NCI-H1694 treated with DMSO at 0.1 percent for 48 hours (cell line): ENCODE measurements around the gene SIX2.

Source experiments
- DNase-seq: peaks from one replicate; lab custom pipeline; 2025; lab: John Stamatoyannopoulos, UW

SIX2 gene

DNA sequence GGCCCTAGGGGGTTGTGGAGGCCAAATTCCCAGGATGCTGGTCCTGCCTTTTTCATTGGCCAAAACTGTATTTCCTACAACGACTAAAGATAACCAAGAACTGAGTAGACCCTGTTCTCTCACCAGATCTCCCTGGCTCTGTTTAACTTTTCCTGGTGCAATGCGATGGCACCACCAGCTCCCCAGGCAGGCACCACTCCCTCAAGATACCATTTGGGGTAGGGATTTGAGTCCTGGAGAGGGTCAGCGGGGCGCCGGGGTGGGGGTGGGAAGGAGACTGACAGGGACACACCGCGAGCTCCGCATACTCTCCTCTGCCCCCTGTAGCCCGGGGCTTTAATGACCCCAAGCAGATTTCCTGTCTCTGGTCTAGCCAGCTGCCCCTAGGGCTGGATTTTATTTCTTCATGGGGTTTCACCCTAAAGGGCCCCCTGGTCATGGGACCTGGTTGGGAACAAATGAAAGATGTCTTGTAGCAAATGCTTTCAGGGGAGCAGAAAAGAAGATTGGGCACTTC, 7.3 kb downstream of the SIX2 start:
- no peak for DNase-seq

DNA sequence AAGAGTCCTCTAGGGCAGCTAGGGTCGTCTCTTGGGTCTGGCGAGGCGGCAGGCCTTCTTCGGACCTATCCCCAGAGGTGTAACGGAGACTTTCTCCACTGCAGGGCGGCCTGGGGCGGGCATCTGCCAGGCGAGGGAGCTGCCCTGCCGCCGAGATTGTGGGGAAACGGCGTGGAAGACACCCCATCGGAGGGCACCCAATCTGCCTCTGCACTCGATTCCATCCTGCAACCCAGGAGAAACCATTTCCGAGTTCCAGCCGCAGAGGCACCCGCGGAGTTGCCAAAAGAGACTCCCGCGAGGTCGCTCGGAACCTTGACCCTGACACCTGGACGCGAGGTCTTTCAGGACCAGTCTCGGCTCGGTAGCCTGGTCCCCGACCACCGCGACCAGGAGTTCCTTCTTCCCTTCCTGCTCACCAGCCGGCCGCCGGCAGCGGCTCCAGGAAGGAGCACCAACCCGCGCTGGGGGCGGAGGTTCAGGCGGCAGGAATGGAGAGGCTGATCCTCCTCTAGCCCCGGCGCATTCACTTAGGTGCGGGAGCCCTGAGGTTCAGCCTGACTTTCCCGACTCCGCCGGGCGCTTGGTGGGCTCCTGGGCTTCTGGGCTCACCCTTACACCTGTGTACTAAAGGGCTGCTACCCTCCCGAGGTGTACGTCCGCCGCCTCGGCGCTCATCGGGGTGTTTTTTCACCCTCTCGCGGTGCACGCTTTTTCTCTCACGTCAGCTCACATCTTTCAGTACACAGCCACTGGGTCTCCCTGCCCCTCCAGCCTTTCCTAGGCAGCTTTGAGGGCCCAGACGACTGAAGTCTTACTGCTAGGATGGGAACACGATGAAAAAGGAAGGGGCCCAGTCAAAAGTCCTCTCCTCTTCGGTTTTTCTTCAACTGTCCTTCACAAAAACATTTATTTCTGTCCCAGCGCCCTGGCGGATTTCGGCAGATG, 8.1 kb downstream of the SIX2 start:
- no peak for DNase-seq

DNA sequence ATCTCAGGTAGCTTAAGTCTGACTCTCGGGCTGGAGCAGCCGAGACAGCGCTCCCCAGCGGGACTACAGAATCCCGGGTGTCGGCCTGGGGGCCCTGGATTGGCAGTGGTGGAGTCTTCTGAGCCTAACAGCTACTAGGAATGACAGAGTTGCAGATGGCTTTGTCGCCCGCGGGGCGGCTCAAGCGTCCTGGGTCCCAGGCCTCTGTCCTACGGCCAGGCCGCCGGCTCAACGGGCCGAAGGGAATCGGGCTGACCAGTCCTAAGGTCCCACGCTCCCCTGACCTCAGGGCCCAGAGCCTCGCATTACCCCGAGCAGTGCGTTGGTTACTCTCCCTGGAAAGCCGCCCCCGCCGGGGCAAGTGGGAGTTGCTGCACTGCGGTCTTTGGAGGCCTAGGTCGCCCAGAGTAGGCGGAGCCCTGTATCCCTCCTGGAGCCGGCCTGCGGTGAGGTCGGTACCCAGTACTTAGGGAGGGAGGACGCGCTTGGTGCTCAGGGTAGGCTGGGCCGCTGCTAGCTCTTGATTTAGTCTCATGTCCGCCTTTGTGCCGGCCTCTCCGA, 8.8 kb downstream of the SIX2 start:
- DNase-seq = no peak

DNA sequence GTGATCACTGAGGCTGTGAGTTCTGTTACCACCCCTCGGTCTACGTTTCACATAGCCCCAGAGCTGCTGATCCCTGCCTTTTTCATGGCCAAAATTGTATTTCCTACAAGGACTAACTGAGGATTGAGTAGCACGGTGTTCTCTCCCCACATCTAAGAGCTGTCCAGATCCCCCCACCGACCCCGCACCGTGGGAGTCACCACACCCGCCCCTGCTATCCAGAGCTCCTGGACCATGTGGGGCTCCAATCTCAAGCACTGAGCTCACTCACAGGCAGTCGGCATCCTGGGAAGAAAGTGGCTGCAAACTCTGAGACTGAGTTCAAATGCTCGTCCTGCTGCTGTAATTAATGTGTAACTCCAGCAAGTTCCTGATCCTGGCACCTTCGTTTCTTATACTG, 9.7 kb downstream of the SIX2 start:
- no peak for DNase-seq

DNA sequence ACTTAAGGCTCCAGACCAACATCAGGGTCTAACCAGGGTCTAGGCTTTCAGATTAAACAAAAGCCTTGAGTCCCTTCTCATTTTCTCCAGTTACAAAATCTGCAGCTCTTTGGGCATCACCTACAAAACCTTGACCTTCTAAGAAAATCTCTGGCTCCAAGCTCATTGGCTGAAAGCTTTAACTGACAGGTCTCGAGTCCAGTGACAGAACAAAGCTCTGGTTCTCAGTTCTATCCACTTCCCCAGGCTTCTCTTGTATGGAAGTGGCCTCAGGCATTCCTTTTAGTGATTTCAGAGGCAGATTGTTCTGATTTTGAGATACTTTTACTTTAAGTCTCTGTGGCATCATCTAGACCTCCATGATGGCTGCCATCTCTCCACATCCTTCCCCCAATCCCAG, 11.3 kb downstream of the SIX2 start:
- no peak for DNase-seq

DNA sequence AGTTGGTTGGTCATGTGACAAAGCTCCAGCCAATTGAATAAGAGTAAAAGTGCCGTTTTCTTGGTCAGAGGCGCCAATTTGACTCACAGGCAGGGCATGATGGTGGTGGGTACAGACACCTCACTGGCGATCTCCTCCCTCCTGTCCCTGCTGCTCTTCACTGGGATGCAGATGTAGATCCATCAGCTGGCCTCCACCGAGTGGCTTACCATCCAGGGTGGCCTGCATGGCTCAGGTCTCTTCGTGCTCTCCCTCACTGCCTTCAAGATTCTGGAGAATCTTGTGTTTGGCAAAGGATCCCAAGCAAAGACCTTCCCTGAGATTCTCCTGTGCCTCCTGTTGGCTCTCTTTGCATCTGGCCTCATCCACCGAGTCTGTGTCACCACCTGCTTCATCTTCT, 12.9 kb downstream of the SIX2 start:
- DNase-seq = no peak

DNA sequence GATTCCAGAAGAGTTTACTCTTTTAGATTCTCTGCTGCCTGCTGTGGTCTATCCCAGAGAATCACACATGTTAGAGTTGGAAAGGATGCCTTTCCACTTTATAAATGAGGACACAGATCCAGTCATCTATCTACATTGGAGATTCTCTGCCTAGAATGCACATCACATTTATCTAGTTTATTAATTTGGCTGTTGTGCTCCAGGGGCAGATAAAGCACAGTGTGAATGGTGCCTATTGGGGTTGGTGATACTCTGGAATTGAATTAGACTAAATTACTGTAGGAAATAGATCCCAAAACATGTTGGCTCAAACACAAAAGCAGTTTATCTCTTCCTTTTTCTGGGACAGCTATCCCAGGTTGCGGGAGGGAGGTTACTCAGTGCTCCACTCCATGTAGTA, 14.9 kb downstream of the SIX2 start:
- no peak for DNase-seq

DNA sequence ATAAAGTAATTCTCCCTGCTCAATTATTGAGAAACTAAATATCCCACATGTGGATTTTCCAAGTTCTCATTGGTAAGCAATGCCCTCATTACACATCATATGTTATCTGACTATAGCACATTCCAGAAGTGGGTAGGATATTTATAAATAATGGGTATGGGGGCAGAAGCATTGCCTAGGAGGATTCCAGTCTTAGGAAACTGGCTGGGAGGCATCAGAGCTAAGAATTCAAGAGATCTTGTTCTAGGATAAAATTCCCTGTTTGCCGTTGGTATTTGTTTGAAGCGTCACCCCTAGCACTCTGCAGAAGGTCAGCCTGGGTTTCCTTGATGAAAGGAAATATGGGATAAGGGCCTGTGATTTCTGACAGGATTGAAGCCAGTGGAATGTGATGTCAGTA, 20.1 kb downstream of the SIX2 start:
- DNase-seq = no peak

DNA sequence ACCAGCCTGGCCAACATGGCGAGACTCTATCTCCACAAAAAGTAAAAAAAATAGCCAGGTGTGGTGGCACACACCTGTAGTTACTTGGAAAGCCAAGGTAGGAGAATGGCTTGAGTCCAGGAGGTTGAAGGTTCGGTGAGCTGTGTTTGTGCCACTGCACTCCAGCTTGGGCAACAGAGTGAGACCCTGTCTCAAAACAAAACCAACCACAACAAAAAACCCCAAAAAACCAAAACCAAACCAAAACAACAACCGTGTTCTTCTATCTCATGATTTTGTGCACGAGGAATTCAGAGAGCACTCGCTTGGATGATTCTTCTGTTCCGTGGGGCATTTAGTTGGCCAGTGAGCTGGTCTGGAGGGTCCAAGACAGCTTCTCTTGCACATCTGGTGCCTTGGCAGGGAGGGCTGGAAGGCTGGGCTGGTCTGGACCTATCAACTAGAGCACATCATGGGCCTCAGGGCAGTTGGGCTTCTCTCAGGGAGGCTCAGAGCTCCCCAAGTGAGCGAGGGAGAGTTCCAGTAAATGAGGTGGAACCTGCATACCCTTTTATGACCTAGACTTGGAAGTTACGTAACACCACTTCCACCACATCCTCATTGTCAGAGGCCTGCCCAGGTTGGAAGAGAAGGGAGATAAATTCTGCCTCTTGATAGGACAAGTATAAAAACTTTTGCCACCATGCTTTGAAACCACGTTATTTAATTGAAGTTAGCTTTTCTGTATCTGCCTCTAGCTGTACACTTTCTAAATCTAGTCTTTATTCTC, 25.2 kb downstream of the SIX2 start:
- no peak for DNase-seq

DNA sequence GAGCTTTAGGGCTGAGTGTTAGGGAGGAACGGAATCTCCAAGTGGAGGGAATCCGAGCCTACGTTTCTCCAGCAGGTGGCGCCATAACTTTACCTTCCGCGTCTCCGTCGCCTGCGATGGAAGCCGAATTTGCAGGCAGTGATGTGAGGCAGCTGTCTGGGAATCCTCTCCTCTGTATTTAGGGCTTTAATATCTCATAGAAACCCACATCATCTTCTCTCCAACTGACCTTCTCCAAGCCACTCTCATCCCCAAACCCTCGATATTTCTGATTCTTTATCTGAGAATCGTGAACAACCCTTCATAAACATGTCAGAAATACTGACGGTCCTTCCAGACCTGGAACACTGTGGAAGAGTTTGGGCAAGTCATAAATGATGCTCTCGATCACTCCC, 27.5 kb downstream of the SIX2 start:
- peak; percentile 75 for DNase-seq

DNA sequence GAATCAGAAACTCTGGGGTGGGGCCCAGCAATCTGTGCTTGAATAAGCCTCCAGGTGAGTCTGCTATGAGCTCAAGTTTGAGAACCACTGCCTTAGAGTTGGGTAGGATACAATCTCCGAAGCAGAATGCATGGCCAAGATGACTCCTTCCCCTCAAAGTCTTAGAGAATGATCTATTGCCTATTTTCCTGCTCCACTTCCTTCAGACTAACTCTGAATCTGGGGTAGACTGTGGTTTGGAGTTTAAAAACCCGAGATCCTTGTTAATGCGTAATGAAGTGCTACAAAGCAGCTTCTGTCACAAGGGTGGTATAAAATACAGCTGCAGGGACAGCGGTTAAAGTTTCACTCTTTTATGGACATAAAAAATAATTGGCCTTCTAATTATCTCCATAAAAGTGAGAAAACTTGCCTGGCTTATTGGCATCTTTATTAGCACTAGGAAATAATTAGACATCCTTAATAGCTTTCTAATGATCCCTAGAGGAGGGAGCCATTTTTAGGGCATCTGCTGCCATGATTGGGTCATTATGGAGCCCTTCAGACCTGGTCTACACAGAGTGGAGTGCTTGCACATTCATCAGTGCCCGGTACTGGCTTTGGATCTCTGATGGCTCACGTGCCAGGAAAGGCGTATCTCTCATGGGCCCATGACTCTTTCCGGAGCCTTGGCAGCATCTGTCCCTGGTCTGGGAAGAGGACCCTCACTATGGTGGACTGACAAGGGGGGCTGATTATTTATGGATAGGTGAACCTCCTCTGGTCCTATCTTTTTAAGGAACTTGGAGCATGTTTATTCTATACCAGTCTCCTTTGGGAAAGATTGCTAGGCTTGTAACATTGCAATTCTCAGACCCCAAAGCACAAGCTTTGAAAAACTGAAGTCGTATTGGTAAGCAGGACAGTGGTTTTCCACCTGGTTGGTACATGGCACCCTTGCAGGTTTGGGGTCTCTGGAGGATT, 28.2 kb downstream of the SIX2 start:
- DNase-seq = no peak

DNA sequence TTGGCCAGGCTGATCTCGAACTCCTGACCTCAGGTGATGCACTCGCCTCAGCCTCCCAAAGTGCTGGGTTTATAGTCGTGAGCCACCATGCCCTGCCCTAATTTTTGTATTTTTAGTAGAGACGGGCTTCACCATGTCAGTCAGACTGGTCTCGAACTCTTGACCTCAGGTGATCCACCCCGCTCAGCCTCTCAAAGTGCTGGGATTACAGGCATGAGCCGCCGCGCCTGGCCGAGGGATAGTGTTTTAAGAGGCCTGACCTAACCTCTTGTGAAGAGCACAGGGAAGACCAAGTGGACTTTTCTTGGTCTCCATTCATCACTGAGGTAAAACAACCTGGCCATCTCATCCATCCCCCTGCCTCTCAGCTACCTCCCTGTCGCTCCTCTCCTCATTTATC, 29.7 kb downstream of the SIX2 start:
- no peak for DNase-seq

DNA sequence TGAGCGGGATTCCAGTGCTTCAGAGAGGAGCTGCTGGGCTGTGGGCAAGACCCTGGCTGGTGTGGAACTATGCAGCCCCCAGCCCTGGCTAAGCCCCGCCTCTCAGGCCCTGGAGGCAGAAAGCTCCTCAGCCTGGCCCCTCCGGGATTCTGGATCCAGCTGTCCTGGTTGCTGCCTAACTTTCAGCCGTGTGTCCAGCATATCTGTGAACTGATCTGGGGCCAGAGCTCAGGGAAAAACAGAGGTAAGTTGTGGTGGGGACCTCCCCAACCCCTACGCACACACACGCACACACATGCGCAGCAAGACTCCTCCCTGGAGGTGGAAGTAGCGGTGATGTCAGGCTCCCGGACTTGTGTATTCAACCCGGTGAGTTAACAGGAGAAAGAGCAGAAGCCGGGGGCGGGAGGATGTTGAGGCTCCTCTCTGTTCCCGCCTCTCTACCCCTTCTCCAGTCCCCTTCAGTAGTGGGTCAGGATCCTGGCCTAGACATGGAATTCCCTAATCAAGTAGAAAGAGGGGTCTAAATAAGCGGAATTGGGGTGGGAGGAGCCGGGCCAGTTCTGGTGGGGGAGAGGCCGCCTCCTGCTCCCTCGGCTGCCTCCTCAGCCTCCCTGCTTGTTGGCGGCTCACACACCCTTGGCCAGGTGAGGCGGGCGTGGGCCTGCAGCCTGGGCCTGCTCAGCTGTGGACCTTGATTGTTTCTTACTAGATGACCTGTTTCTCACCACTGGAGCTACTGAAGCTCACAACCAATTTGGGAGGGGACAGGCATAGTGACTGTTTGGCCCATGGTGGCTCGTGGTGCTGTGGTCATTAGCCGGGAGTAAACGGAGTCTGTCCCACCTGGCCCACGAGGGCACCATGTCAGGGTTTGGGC, 33.4 kb downstream of the SIX2 start:
- DNase-seq = no peak

DNA sequence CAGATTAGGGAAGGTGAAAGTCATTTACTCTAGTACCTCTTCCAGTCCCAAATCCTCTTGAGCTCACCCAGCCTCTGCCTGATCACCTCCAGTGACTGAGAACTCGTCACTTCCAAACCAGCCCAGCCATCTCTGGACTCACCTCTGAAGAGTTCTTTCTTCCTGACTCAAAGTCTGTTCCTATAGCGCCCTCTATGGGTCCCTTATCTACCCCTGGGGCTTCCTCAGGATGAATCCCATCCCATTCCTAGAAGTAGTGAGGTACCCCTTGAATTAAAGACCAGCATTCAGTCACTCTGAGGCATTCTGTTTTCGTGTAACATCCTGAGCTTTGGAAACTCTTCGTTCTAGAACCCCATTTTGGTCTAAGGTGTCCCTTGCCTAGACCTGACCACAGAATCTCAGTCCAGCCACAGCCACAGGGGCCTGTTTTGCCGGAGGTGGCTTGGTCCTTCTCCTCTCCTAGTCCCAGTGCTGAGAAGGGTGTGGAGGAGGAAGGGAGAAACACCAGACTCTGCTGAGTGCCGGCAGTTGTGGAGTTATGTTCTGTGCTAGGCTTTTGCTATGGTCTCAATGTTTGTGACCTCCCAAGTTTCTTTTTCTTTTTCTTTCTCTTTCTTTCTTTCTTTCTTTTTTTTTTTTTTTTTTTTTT, 35.1 kb downstream of the SIX2 start:
- DNase-seq = peak; percentile 73

DNA sequence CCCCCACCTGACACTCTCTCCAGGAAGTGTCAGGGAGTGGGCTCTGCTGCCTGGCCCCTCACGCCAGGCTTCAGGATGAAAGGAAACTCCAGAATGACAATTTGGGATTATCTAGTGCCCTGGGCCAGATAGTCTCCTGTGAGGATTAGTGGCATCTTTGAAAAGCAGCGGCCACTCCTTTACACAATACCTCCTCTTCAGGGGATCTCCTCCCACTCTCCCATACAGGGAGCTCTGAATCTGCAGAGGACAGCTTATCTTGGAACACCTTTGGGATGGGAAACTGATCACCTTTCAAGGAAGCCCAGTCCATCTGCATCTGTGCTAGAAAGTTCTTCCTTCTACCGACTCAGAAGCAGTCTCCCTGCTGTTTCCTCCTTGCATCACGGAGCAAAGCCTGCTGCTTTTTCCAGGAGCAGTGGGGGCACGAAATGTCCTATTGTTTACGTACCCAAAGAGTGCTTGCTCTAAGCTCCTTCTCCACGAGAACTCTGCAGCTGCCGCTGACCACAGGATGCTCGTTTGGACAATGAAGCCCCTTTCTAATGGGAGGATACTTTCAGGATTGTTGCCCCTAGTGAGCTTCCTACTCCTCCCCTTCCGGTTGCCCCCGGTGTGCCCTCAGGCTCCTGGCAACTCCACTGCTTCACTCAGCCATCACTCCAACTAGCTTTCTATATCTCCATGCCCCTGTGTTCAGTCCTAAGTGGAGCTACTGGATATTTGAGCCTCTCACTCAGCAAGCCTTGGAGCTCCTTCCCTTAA, 36.3 kb downstream of the SIX2 start:
- no peak for DNase-seq

DNA sequence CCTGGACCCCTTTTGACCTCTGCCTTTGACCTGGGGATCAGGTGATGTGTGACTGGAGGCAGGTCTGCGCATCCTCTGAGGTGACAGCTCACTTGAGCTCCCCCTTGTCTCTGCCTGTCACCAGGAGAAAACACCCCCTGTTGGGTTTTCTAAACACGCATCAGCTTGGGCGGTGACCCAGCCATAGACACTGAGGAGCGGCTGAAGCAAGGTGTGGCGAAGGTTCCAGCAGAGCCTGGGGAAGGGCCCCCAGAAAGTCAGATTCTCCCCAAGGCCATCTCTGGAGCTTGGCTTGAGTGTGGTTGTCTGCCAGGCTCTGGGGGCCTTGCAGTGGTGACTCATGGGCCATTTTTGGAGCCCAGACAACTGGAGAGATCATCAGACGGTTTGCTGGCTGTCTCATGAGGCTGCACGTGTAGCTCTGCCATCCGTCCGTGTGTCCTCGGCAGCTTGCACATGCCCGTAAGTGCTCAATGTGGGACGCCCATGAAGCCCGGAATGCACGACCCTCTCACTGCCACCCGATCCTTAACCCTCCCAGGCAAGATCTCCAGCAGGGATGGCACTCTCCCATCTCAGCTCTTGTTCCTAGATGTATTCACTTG, 38.3 kb downstream of the SIX2 start:
- DNase-seq = no peak

DNA sequence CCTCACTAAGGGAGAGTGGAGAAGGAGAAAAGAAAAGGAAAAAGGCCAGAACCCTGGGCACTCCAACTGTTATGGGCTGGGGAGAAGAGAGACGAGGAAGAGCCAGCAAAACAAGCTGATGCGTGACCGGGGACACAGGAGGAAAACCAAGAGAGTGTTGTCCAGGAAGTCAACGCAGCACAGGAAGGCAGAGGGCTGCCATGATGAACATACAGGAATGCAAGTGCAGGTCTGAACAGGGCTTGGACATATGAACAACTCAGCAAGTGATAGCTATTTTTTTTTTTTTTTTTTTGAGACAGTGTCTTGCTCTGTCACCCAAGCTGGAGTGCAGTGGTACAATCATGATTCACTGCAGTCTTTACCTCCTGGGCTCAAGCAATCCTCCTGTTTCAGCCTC, 39.3 kb downstream of the SIX2 start:
- DNase-seq = no peak

DNA sequence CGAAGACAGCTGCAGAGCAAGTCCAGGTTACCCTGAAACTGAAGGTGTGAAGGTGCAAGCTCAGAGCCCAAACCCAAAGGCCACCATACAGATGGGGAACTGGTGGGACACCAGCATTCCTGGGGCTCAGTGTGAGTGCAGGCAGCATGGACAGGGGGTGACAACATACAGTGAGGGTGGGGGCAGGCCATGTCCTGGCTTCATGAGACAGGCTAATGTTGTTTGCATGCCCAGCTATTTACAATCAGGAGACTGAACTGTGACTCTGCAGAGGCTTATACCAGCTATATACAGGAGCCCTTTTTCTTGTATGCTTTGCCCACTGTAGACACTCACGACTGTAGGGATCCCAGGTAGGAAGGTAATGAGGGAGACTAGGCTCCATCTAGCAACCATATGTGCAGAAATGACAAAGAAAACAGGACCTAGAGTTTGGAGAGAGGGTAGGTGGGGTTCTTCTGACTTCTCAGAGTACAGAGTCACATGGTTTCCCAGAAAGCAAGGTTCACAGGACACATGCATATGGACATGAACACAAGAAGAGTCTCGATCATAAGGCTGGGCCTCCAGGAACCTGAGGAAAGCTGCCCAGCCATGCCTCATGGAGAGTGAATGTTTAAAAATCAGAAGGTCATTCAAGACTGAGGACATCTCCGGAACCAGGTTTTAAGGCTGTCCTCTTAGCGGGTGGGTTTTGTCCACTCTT, 41.4 kb downstream of the SIX2 start:
- no peak for DNase-seq
